K562 (cell line): ENCODE measurements around the gene APBB2.

Experiments used
- NFXL1 ChIP-seq: fragments of 450-650 bp; formaldehyde crosslinking; IDR thresholded peaks from 2 replicates; pipeline ENCODE4 v1.4.0; 2021; ENCODE audit warnings: mild to moderate bottlenecking
- SAP30 ChIP-seq: fragments of 200-600 bp; sonication (generic); IDR thresholded peaks from 2 replicates; pipeline ENCODE4 v1.6.1; 2012; ENCODE audit warnings: borderline replicate concordance, low read depth, mild to moderate bottlenecking, moderate library complexity, low read length, control low read depth, inconsistent platforms; ENCODE audit not compliant: insufficient read depth, poor library complexity, severe bottlenecking
- SETDB1 ChIP-seq: IDR thresholded peaks from one replicate; pipeline ENCODE4 v1.6.1; 2012; ENCODE audit warnings: low read length, control low read depth, inconsistent platforms
- TARDBP ChIP-seq: fragments of 450-650 bp; IDR thresholded peaks from 2 replicates; pipeline ENCODE4 v1.6.1; 2016
- ZNF384 ChIP-seq: IDR thresholded peaks from 2 replicates; pipeline ENCODE4 v1.6.1; 2012; ENCODE audit warnings: low read depth, low read length, improper control_type of control experiment

- TF ChIP-seq SETDB1 = no peak
- TF ChIP-seq ZNF384 = no peak
- no peak for TF ChIP-seq SAP30
- TF ChIP-seq TARDBP = no peak
- no peak for TF ChIP-seq NFXL1 (CRISPR knock-in tag)
Observed at GRCh38 chr4:40923316-40924095, 290.8 kb downstream of the APBB2 start.
